Measurements from ENCODE around the gene CDS2.

Gene CDS2

DNA sequence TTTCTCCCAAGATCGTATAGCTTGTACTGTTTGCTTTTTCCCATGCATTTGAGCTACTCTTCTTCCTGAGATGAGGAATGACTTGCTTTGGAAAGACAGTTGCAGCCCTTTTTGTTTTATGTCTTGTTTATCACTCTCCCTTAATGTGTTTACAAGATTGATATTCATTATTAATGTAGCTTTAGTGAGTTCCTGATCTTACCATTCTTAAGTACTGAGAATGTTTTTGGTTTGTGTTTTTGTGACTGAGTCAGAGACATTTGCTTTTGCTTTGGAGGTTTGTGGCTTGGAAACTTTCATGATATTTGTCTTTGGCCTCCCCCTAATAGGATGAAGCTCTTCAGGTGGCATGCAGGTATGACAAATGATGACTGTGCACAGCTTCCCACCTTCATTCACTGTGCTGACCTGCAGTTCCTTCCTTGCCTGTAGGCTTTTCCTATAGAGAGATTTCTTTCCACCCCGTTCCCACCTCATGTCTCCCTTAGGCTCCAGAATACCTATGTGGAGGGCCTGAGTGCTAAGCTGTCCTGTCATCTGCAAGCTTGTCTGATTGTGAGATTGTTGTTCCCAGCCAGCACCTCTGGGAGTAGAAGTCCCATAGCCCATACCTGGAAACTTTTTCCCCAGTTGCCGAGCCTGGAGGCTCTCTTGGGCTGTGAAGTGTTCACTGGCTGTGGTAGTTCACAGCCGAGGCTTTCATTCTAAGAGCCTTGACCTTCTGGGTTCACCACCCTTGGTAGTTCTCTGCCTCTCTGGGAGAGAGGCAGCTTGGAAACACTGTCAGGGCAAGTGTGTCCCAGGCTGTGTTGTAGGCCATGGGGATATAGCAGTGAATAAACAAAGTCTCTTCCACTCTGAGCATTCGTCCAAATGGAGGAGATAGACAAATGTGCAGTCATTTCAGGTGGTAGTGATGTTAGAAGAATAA, 27.1 kb downstream of the CDS2 start:
- DNase-seq = no peak

DNA sequence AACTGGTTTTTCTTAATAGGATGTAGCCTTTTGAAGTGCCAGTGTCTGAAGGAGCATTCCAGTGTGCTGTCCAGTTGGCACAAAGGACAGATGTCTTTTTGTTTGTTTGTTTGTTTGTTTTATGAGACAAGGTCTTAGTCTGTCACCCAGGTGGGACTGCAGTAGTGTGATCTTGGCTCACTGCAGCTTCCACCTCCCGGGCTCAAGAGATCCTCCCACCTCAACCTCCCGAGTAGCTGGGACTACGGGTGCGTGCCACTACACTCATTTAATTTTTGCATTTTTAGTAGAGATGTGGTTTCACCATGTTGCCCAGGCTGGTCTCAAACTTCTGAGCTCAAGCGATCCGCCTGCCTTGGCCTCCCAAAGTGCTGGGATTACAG, 27.7 kb downstream of the CDS2 start:
- no peak for DNase-seq

DNA sequence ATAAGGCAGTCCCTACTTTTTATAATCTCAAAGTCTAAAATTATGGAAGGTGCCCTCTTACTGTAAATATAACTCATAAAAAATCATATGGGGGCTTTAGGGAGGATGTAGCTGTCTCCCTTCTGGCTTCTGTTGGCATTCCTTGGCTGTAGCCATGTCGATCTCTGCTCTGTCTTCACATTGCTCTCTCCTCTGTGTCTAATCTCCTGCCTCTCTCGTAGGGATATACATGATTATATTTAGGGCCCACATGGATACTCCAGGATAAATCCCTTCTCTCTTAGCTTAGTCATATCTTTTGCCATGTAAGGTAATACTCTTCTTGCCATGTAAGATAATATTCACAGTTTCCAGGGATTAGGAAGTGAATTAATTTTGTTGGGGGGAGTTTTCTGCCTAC, 28.6 kb downstream of the CDS2 start:
- DNase-seq = no peak

DNA sequence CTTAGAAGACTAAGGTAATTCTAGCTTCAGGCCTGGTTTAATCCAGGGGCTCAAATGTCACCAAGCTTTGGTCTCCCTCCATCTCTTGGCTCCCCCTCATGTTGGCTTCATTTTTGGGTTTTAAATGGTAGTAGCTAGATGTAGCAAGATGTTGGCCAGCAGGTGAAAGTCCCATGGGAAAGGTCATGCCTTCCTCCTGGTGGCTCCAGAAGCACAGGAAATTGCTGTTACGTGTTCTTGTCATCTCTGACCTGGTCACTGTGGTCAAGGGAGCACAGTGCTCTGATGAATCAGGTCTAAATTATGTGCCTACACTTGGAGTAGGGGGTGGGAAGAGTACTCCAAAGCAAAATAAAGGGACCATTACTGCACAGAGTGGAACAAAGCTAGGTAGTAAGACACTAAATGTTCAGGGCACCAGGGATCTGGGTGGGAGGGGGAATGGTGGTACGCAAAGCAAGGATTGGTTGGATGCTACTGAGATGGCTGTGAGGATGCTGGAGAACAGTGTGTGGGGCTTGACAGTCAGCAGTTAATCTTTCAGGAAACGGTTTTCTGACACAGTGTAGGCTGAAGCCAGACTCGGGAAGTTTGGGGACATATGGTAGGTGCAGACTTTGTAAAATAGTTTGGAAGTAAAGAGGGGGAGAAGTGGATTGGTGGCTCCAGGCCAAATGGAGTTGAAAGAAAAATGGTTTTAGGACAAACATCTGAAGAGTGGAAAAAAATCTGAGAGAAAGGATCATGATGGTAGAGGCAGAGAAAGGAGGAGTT, 30.1 kb downstream of the CDS2 start:
- no peak for DNase-seq

DNA sequence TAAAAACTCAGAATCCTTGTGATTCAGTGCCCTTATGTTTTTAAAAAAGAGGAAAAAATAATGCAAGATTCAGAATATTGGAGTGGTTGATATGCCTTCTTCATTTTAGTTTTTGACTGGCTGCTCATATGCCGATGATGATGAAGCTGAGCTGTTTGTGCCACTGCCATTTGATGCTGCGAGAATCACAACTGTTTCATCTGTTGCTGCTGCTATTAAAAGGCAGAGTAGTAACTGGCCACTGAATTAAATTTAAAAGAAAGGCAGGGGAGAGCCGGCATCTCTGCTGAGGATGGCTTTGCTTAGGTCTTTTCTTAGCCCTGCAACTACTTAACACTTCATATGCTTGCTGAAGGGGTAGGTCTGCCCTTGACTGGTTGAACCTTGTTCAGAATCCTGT, 33.1 kb downstream of the CDS2 start:
- DNase-seq = no peak

DNA sequence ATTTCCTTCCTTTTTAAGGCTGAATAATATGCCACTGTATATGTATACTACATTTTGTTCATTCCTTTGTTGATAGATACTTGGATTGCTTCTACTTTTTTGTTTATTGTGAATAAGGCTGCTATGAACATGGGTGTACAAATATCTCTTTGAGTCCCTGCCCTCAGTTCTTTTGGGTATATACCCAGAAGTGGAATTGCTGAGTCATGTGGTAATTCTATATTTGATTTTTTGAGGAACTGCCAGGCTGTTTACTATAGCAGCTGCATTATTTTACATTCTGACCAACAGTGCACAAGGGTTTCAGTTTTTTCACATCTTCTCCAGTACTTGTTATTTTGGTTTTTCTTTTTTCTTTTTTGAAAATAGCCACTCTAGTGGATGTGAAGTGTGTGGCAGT, 34.1 kb downstream of the CDS2 start:
- no peak for DNase-seq

DNA sequence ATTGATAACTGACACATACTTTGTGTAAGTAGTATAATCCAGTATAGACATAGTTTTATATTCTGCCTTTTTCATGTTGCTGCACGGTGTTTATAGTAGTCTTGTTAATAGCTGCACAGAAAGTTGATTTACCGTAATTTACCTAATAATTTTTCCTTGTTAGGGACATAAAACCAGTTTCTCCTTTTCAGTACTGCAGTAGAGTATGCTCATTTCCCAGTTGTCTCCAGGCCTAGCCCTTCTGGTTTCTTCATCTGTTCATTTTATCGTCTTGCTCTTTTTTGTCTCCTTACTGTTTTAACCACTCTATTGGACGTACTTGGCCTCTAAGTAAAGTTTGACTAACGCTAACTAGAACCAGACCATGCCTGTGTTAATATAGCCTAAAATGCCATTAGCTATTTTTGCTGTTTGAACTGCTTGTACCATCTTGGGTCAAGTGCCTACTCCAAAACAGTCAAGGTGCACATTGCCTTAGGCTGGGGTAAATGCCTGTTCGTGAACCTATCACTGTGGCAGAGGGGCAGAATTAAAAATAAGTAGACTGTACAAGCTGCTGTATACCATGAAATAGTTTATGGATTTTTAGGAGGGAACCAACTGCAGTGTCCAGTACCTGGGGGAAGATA, 34.8 kb downstream of the CDS2 start:
- no peak for DNase-seq

DNA sequence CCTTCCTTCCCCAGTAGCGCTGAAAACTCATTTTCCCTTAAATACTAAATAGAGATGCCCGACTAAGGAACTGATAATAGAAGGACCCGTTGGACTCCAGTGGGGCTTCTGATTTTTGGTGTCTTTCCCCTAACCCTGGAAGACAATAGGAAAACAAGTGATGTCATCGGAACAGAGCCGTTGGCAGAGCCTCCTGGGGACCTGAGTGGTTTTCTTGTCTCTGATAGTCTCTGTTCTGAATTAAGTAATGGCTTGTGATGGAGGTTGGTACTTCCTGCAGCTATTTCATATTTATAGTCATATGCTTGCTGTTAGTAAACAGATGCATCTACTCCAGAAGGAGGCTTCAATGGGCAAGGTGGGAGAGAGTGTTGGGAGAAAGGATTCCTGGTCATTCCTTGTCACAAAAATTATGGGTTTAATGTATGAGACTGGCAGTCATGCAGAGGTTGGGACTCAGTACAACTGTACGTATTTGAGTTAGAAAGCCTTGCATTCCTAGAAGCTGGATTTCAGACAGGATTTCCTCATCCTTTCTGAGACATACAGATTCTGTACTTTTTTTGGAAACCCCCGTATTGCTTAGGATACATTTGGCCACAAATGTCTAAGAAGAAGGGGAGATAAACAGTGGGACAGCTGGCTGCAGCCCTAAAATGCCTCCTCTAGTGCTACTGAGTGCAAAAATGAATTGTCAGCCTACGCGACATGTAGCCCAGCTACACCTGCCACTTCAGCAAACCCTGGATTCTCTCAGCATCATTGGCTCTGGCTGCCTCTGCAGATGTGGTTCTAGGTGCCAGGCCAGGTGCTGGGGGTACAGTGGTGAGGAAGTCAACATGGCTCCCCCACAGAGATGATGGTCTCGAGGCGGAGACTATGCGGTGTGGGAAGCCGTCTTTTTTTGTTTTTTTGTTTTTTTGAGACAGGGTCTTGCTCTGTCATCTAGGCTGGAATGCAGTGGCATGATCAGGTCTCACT, 38.1 kb downstream of the CDS2 start:
- DNase-seq = no peak

DNA sequence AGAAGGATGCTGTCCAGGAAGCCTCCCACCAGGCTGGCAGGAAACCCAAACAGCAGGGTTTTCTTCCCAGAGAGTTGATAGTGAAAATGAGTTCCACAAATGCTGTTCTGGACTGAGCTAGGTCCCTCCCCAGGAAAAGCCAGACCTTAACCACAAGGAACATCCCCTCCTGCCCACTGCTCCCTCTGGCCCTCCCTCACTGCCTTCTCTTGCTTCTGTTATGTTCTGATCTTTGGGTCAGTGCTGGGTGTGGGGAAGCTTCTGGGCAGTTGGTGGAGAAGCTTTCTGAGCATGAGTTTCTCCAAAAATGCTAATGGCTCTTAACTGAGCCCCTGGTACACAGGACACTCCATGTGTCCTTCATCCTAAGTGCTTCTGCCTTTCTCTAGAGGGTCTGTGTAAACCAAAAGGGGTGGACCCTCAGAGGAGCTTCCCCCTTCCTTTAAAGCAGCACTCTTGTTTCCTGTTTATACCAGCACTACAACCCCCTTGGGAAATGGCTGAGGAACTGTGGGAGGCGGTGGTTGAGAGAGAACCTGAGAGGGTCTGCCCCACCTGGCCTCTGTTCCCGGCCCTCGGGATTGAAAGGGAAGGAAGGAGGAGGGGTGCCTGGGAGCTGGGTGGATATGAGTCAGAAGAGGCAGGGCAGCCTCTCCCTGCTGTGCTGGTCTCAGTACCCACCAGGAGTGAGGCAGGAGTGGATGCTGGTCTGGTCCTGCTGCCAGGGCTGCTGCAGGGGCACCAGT, 42.0 kb downstream of the CDS2 start:
- no peak for DNase-seq

DNA sequence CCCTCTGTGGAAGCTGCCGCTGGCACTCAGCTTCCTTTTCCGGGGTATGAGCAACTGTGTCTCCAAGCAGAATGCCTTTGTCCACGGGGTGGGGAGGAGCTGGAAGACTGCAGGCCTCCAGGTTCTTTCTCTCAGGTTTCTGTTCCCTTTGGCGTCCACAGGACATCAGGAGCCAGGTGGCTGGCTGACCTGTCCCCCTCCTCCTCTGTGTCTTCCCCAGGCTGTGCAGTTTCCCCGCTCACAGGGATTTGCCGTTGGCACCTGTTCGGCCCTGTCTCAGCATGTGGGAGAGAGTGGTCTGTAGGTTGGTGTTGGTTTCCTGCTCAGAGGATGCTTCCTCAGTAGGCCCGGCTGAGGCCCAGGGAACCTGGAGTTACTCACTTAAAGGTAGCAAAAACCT, 43.5 kb downstream of the CDS2 start:
- DNase-seq = no peak

DNA sequence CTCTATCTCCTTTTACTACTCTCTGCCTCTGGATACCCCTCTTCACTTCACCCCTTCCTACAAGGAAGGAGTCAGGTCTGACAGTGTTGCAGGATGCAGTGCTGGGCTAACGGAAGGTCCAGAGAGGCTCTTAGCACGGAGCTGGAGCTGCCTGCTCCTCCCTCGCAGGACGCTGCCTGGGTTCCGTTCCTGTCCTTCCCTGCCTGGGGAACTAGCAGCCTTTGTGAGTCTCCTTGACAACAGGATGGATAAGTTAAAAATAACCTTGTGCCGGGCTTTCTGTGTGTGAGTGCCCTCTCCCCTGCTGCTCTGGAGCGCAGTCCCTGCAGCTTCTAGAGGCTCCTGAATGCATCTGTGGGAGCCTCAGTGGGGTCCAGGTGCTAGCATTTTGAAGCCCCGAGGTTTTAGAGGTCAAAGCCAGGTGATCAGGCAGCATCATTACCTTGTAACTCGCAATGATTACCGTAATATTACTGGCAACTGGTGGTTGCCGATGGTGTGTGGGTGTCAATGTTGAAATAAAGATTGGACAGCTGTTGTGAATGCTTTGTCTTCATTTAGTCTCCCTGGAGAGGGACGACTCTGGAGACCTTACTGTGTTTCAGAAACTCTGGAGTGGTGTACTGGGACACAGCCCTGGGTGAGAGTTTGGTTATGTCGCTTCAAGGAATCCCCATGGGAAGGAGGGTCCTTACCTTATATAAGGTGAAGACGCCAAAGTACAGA, 44.4 kb downstream of the CDS2 start:
- DNase-seq = no peak

DNA sequence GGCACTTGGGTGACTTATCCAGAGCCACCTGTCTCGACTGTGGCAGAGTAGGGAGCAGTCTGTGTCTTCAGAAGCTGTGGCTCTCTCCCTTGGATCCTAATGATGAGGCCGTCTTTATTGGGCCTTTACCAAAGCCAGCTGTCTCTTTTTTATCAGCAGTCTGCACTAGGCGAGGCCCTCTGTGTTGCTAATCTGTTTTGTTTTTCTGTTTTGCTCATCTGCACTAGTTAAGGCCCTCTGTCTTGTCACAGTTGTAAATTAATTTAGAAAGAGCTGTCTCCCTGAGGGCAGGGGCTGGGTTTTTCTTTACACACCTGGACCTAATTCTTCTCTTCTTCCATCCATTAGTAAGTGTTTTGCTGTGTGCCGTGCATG, 45.0 kb downstream of the CDS2 start:
- DNase-seq = no peak

DNA sequence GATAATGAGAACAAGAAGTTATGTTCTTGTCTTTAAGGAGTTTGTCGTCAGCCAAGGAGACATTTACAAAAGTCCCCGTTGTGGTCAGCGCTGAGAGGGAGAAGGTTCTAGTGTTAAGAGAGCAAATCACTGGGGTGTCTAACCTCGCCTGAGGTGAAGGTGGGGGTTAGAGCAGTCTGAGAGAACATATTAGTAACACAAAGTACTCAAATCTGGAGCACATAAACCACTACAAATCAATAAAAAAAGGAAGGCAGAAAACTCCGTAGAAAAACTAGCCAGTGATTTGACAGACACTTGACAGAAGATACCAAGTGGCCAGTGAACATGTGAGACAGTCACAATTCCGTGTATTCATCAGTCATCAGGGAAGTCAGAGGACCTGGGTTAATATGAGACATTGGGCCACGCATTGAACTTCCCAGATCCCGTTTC, 45.4 kb downstream of the CDS2 start:
- DNase-seq = no peak

DNA sequence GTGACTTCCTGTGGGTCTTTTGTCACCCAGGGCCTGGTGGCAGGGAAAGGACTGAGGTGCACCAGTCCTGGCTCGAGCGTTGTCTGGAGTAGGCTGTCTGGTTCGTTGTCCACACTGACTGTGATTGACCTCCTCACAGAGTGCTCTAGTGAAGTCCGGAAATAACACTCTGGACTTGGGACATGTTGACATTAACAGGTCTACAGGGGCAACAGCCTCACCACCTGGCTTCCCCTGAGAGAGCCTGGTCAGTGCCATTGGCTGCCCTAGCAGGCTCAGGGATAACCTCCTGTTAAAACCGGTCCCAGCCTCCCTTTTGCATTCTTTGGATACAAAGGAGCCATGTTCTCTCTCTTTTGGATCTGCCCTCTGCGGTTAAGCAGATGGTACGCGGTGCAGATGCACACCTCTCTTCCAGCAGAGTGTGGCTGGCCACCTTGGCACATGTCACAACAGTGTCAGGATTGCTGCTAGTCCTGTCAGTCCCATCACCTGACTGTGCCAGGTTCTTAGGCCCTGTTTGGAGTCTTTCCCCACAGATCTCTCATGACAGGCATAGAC, 46.2 kb downstream of the CDS2 start:
- no peak for DNase-seq

DNA sequence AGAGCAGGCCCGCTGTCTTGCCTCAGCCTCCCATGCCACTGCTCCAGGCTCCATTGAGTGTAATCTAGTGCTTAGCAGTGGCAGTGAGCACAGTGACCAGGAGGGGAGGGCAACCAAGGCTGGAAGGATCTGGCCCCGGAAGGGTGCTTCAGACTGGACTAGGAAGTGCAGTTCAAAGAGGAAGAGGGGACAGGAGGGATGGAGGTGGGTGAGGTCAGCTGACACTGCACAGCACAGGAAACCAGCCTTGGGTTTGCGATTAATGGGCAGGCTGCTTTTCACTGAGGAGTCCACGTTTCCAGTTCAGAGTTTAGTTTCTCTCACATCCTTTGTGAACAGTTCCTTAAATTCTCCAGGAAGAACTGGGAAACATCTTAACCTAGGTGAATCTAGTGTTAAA, 46.9 kb downstream of the CDS2 start:
- DNase-seq = no peak

DNA sequence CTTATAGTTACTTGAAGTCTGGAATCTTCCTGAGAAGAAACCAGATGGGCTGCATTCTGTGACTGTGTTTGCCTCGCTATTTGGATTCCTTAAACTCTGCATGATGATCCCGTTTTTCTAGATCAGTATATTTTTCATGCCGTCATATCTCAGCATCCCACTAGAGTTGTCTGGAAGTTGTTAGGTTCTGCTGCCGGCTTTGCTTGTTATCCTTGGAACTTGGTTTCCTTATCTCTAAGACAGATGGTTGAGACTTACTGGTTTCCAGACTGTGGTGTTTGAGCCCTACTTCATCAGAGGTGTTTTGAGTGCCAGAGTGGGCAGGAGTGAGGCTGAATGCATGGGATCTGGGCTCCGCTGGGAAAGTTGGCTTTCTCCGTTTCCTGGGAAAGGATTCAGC, 50.3 kb downstream of the CDS2 start:
- no peak for DNase-seq

DNA sequence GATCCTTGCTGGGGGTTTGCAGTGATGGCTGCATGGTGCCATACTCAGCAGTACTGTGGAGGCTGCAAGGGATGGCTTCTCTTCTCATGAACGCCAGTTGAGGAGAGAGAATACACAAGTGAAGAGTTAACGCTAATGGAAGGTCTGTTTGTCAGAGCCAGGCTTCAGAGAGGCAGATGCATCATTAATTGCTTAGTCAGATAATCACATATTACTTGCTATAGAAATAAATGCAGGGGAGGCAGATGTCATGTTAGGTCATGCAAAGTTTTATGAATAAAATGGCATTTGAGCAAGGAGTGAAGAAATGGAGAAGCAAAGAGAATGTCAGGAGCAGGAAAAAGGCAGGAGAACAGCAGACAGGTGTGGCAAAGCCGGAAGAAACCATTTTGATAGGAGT, 51.2 kb downstream of the CDS2 start:
- DNase-seq = no peak

DNA sequence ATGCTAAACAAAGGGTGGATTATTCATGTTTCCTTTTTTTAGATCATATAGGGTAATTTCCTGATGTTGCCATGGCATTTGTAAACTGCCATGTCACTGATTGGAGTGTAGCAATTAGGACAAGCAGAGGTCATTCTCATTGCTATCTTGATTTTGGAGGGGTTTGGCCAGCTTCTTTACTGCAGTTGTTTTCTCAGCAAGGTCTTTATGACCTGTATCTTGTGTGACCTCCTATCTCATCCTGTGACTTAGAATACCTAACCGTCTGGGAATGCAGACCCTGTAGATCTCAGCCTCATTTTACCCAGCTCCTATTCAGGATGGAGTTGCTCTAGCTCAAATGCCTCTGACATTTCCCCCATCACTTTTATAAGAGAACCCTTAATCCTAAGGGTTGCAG, 53.6 kb downstream of the CDS2 start:
- no peak for DNase-seq

DNA sequence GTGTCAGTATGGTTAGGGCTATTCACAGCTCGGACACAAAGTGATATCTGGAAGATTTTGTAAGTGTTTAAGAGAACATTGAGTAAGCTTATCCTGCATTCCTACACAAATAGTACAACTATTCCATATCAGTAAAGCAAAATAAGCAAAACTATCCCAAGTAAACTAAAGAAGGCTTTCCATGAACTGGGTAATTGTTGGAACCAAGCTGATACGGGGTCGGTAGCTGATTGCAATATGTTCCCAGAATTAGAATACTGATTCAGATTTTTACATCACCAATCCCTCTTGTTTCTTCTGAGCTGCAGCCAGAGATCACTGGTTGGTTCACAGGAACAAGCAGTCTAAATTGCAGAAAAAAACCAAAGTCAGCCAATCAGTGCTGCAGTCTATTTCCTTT, 54.1 kb downstream of the CDS2 start:
- DNase-seq = no peak

DNA sequence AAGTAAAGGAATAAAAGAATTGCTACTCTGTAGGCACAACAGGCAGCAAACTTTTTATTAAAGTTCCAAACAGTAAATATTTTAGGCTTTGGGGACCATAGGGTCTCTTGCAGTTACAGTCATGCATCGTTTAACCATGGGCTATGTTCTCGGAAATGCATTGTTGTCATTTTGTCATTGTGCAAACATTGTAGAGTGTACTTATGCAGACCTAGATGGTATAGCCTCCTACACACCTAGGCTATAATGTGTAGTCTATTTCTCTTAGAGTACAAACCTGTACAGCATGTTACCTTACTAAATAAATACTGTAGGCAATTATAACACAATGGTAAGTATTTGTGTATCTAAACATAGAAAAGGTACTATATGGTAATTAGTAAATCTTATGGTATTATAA, 54.7 kb downstream of the CDS2 start:
- DNase-seq = no peak

DNA sequence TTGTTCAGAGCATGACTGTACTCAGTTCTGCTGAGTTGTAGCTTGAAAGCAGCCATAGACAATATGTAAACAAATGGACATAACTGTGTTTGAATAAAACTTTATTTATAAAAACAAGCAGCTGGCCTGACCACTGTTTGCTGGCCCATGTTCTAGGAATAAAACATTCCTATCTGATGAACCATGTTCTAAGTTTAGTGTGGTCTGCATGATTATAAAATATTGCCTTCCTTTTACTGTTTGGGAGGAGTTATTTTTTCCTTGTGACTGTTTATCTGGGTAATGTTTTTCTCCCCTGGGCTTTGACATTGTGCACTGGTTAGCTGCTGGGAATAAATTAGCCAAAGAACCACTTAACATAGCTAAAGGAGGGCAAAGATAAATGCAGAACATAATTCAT, 55.1 kb downstream of the CDS2 start:
- no peak for DNase-seq
